ENCODE data around the gene G6PC2. TPM values are rescaled to one million over a fixed set of nuclear protein-coding genes. Genes with fewer than 3 reads are reported as not detected.

The G6PC2 gene
- total RNA-seq, 4 donors from 2014 or later, result 0.29 TPM; not detected in 3

- Histone ChIP-seq H3K4me1 (no peaks in the 10 kb centered on the region), H3K27me3 (no peaks in the 10 kb centered on the region), H3K4me3 (replicated peaks in 1 of 3) (no peak overlapping the region), H3K9me3 (no peaks in the 10 kb centered on the region), H3K27ac (no peak overlapping the region), H3K36me3 (no peaks in the 10 kb centered on the region)
- 91 to 92% methylated on average over 3 of the region's 3 CpGs for WGBS, 2 donors
- TF ChIP-seq CTCF (IDR thresholded peaks at IDR 0.05) (no peak), POLR2A (IDR thresholded peaks at IDR 0.05) (no peak)
- no peak for DNase-seq
- intact Hi-C loops (cut with DNase I), result no loop called here
Measured at GRCh38 chr2:168904358-168904757, 3.3 kb downstream of the G6PC2 start.

- 88 to 93% methylated on average over 8 of the region's 8 CpGs for WGBS, 2 donors
- H3K27ac ChIP-seq, result no peak overlapping the region
Measured at GRCh38 chr2:168907940-168908662, 7.0 kb downstream of the G6PC2 start.

GRCh38 chr2:168910330-168910729 is 9.2 kb downstream of the G6PC2 start:
- TF ChIP-seq CTCF (IDR thresholded peaks at IDR 0.05) (no peak), POLR2A (IDR thresholded peaks at IDR 0.05) (no peak)
- no peaks in the 10 kb centered on the region for H3K4me1 ChIP-seq
- DNase-seq, result no peak
- WGBS, 2 donors, result 76 to 82% methylated on average over 5 of the region's 5 CpGs
- H3K9me3 ChIP-seq, result no peaks in the 10 kb centered on the region
- H3K4me3 ChIP-seq (replicated peaks in 1 of 3), result no peak overlapping the region
- H3K27me3 ChIP-seq, result no peaks in the 10 kb centered on the region
- H3K27ac ChIP-seq, result no peak overlapping the region
- intact Hi-C loops (cut with DNase I), result no loop called here
- no peaks in the 10 kb centered on the region for H3K36me3 ChIP-seq

More at GRCh38 chr2:168907940-168908662, 7.0 kb downstream of the G6PC2 start:
- no peaks in the 10 kb centered on the region for H3K4me1 ChIP-seq
- no peaks in the 10 kb centered on the region for H3K36me3 ChIP-seq
- intact Hi-C loops (cut with DNase I), result no loop called here
- DNase-seq, result no peak
- H3K9me3 ChIP-seq, result no peaks in the 10 kb centered on the region
- no peak overlapping the region for H3K4me3 ChIP-seq (replicated peaks in 1 of 3)
- TF ChIP-seq POLR2A (IDR thresholded peaks at IDR 0.05) (no peak), CTCF (IDR thresholded peaks at IDR 0.05) (no peak)
- no peaks in the 10 kb centered on the region for H3K27me3 ChIP-seq

GRCh38 chr2:168912466-168912865 is 11.4 kb downstream of the G6PC2 start:
- DNase-seq, result no peak
- Histone ChIP-seq H3K9me3 (no peaks in the 10 kb centered on the region), H3K36me3 (no peaks in the 10 kb centered on the region), H3K27me3 (no peaks in the 10 kb centered on the region), H3K27ac (no peak overlapping the region), H3K4me3 (replicated peaks in 1 of 3) (no peak overlapping the region), H3K4me1 (no peaks in the 10 kb centered on the region)
- 62 to 76% methylated on average over 6 of the region's 6 CpGs for WGBS, 2 donors
- intact Hi-C loops (cut with DNase I), result no loop called here
- TF ChIP-seq POLR2A (IDR thresholded peaks at IDR 0.05), result no peak
- no peak for TF ChIP-seq CTCF (IDR thresholded peaks at IDR 0.05)

- 25 to 26% methylated on average over 21 of the region's 21 CpGs for WGBS, 2 donors
- H3K27ac ChIP-seq, result no peak overlapping the region
Measured at GRCh38 chr2:168912901-168913369, 11.8 kb downstream of the G6PC2 start.

More at GRCh38 chr2:168912901-168913369, 11.8 kb downstream of the G6PC2 start:
- peak; percentile 64 to 66 for DNase-seq
- no peaks in the 10 kb centered on the region for H3K36me3 ChIP-seq
- no peaks in the 10 kb centered on the region for H3K9me3 ChIP-seq
- H3K27me3 ChIP-seq, result no peaks in the 10 kb centered on the region
- intact Hi-C loops (cut with DNase I), result no loop called here
- H3K4me1 ChIP-seq, result no peaks in the 10 kb centered on the region
- TF ChIP-seq POLR2A (IDR thresholded peaks at IDR 0.05), result no peak
- H3K4me3 ChIP-seq (replicated peaks in 1 of 3), result no peak overlapping the region

All from thyroid gland (tissue), 4 donors.